GM23338 (cell line): Measurements from ENCODE around the gene AGXT2.

Source experiments
- EZH2 ChIP-seq: fragments of 200-600 bp; sonication (generic); IDR thresholded peaks from one replicate; pipeline ENCODE4 v1.8.0; 2017; ENCODE audit warnings: antibody characterized with exemption, mild to moderate bottlenecking, low read depth; ENCODE audit not compliant: unreplicated experiment
- POLR2AphosphoS5 ChIP-seq: IDR thresholded peaks from 2 replicates; pipeline ENCODE4 v1.6.1; 2016; ENCODE audit warnings: antibody characterized with exemption, low read depth
- TF ChIP-seq, protein P1 (sequence below), 2 experiments: fragments of 200-600 bp in 1 of 2; sonication (generic) in 1 of 2; conservative IDR thresholded peaks; 2 replicates each; pipeline versions ENCODE4 v1.5.1 to v1.6.1; 2016 to 2017; ENCODE audit warnings: antibody characterized with exemption in 2 of 2, low read depth in 2 of 2, mild to moderate bottlenecking in 2 of 2, moderate library complexity in 1 of 2

DNA sequence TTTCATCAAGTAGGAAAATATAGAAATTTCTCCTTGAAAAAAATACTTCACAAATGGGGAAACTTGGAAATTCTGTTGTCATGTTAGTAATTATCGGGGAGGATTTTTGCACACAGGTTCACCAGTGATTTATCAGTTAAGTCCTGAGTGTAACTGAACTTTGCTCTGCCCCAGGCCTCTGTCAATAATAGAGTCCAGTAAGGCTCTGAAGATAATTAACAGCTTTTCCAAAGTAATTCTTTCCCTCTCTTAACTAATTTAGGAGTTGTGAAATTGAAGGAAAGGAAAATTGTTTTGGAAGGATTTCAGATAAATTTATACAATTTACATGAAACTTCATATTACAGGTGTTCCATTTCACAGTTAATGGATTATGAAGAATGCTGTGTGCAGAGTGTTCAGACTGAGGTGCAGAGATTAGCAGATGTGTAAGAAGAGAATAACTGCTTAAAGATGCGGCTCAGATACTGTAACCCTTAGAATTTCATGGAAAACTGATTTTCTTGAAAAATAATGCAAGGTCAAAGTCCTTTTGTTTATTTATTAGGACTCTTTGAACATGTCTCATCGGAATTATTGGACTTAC is 2.9 kb upstream of the AGXT2 start:
- TF ChIP-seq, protein P1, sequence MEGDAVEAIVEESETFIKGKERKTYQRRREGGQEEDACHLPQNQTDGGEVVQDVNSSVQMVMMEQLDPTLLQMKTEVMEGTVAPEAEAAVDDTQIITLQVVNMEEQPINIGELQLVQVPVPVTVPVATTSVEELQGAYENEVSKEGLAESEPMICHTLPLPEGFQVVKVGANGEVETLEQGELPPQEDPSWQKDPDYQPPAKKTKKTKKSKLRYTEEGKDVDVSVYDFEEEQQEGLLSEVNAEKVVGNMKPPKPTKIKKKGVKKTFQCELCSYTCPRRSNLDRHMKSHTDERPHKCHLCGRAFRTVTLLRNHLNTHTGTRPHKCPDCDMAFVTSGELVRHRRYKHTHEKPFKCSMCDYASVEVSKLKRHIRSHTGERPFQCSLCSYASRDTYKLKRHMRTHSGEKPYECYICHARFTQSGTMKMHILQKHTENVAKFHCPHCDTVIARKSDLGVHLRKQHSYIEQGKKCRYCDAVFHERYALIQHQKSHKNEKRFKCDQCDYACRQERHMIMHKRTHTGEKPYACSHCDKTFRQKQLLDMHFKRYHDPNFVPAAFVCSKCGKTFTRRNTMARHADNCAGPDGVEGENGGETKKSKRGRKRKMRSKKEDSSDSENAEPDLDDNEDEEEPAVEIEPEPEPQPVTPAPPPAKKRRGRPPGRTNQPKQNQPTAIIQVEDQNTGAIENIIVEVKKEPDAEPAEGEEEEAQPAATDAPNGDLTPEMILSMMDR (conservative IDR thresholded peaks at IDR 0.05; ENCODE audit: low read depth in 2 of 2), result no peak
- TF ChIP-seq POLR2AphosphoS5 (no peak), EZH2 (no peak)
